Central memory CD4-positive, alpha-beta T cell (primary cell): ENCODE data around the gene KANSL1.
"Not testable (repeated sequence)": the region's sequence is repeated elsewhere in the genome, so short reads cannot be mapped to it uniquely, and the experiment has no call there.

ENCODE experiments used
- DNase-seq: peaks from one replicate; pipeline ENCODE4 v3.0.0; 2022

Gene KANSL1

GRCh38 chr17:46192439-46193150 is 634 bp downstream of the KANSL1 start:
- peak; percentile 58 for DNase-seq

- no peak for DNase-seq
Measured at GRCh38 chr17:46192189-46192438, 1.1 kb downstream of the KANSL1 start.

GRCh38 chr17:46191322-46192188 is 1.7 kb downstream of the KANSL1 start:
- DNase-seq, result no peak

- DNase-seq, result no peak
Measured at GRCh38 chr17:46190763-46191162, 2.5 kb downstream of the KANSL1 start.

GRCh38 chr17:46186827-46187235 is 6.4 kb downstream of the KANSL1 start:
- peak; percentile 29 for DNase-seq

GRCh38 chr17:46184696-46185095 is 8.5 kb downstream of the KANSL1 start:
- no peak for DNase-seq

GRCh38 chr17:46183383-46183782 is 9.8 kb downstream of the KANSL1 start:
- not testable (repeated sequence) for DNase-seq

- no peak for DNase-seq
Measured at GRCh38 chr17:46182961-46183360, 10.3 kb downstream of the KANSL1 start.

- DNase-seq, result no peak
Measured at GRCh38 chr17:46181940-46182339, 11.3 kb downstream of the KANSL1 start.

- not testable (repeated sequence) for DNase-seq
Measured at GRCh38 chr17:46181316-46181715, 11.9 kb downstream of the KANSL1 start.

- no peak for DNase-seq
Measured at GRCh38 chr17:46180892-46181274, 12.3 kb downstream of the KANSL1 start.

- DNase-seq, result not testable (repeated sequence)
Measured at GRCh38 chr17:46180185-46180891, 12.9 kb downstream of the KANSL1 start.

- DNase-seq, result no peak
Measured at GRCh38 chr17:46179375-46179999, 13.7 kb downstream of the KANSL1 start.

GRCh38 chr17:46178550-46179214 is 14.5 kb downstream of the KANSL1 start:
- DNase-seq, result no peak

GRCh38 chr17:46176975-46177374 is 16.3 kb downstream of the KANSL1 start:
- DNase-seq, result no peak

- DNase-seq, result no peak
Measured at GRCh38 chr17:46175891-46176290, 17.3 kb downstream of the KANSL1 start.

GRCh38 chr17:46173153-46173552 is 20.1 kb downstream of the KANSL1 start:
- DNase-seq, result no peak

GRCh38 chr17:46171939-46172338 is 21.3 kb downstream of the KANSL1 start:
- no peak for DNase-seq

GRCh38 chr17:46170639-46171429 is 22.4 kb downstream of the KANSL1 start:
- no peak for DNase-seq

- DNase-seq, result no peak
Measured at GRCh38 chr17:46169913-46170638, 23.2 kb downstream of the KANSL1 start.
